Measurements from ENCODE around the gene CETP. TPM values are rescaled to one million over a fixed set of nuclear protein-coding genes. Genes with fewer than 3 reads are reported as not detected.
"Not testable (repeated sequence)": the region's sequence is repeated elsewhere in the genome, so short reads cannot be mapped to it uniquely, and the experiment has no call there.

CETP gene
- total RNA-seq, 1 donor from 2014 or later = 0.16 TPM

DNA sequence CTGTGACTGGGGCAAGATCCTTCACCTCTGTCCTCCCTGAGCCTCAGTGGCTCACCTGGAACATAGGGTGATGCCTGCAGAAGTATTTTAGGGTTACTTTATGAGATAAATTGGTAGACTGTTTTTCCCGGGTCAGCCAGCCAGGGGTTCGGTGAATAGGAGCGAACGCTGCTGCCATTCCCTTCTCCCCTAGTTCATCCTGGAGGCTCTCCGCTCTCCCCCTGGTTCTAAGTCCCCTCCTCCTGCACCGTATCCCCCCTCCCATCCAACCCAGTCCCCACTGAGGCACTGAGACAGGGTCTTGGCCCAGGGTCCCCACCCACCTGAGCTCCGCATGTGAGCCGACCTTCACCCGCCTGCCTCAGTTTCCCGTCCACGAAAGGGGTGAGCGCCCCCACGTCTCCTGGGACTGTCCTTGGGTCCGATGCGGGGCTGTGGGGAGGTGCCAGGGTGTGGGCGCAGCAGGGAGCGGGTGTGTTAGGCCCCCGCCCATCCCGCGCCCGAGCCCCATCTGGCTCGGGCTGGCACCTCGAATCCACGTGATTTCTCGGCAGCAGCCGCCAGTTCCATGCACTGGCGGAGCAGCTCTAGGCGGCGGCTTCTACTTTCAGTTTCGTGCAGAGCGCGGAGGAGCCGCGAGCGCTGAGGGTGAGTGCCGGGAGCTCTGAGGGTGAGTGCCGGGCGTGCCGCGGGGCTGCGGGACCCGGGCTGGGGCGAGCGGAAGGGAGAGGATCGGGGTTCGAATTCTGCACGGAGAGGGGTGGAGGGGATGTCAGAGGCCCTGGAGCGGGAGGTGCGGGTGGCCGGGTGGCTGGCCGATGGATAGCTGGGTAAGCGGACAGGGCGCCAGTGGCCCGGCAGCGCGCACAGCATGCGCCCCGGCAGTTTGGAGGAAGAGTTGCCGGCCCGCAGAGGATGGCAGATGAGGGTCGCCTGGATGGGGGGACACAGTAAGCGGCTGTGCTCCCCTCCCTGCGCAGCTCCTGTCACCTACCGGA lies 27.5 kb downstream of the CETP start, which contains the start of gene NLRC5:
Gene NLRC5 (plus strand): TSS at position 610 of the 998 bp plus-strand sequence. CDS start 31,156 bp downstream, outside the sequence.
- H3K4me1 ChIP-seq = peaks cover 81% of the 10 kb centered on the region
- peak; percentile 85 for DNase-seq
- H3K27me3 ChIP-seq (ENCODE audit: low read depth) = no peaks in the 10 kb centered on the region
- TF ChIP-seq, protein P1, sequence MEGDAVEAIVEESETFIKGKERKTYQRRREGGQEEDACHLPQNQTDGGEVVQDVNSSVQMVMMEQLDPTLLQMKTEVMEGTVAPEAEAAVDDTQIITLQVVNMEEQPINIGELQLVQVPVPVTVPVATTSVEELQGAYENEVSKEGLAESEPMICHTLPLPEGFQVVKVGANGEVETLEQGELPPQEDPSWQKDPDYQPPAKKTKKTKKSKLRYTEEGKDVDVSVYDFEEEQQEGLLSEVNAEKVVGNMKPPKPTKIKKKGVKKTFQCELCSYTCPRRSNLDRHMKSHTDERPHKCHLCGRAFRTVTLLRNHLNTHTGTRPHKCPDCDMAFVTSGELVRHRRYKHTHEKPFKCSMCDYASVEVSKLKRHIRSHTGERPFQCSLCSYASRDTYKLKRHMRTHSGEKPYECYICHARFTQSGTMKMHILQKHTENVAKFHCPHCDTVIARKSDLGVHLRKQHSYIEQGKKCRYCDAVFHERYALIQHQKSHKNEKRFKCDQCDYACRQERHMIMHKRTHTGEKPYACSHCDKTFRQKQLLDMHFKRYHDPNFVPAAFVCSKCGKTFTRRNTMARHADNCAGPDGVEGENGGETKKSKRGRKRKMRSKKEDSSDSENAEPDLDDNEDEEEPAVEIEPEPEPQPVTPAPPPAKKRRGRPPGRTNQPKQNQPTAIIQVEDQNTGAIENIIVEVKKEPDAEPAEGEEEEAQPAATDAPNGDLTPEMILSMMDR (IDR thresholded peaks at IDR 0.05; ENCODE audit: borderline replicate concordance) = peak; percentile 10
- H3K36me3 ChIP-seq = no peaks in the 10 kb centered on the region
- intact Hi-C loops (cut with micrococcal nuclease) = no loop called here
- peak within 1 kb of the TSS; percentile 92 for H3K27ac ChIP-seq (replicated peaks)
- H3K4me3 ChIP-seq = peak within 1 kb of the TSS; percentile 95
- H3K9me3 ChIP-seq (replicated peaks) = no peaks in the 10 kb centered on the region

DNA sequence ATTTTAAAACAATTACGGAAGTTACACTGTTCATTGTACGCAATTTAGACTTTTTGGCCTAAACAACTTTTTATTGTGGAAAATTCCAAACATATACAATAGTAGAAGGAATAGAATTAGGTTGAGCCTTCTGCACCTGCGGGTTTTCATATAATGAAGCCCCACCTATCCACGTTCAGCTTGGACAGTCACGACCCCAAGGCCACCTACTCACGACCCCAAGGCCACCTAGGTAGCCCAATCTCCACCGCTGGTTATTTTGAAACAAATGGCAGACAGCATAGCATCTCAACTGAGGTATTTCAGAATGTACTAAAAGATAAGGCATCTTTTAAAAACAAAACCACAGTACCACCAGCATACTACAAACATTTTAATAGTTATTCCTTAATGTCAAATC lies 28.2 kb downstream of the CETP start:
- DNase-seq = no peak
- no peaks in the 10 kb centered on the region for H3K27me3 ChIP-seq (ENCODE audit: low read depth)
- peaks cover 81% of the 10 kb centered on the region for H3K4me1 ChIP-seq
- peak overlapping the region; percentile 92 for H3K27ac ChIP-seq (replicated peaks)
- H3K36me3 ChIP-seq = no peaks in the 10 kb centered on the region
- intact Hi-C loops (cut with micrococcal nuclease) = no loop called here
- TF ChIP-seq, protein P1 (IDR thresholded peaks at IDR 0.05; ENCODE audit: borderline replicate concordance) = no peak
- peak overlapping the region; percentile 95 for H3K4me3 ChIP-seq
- H3K9me3 ChIP-seq (replicated peaks) = no peaks in the 10 kb centered on the region

DNA sequence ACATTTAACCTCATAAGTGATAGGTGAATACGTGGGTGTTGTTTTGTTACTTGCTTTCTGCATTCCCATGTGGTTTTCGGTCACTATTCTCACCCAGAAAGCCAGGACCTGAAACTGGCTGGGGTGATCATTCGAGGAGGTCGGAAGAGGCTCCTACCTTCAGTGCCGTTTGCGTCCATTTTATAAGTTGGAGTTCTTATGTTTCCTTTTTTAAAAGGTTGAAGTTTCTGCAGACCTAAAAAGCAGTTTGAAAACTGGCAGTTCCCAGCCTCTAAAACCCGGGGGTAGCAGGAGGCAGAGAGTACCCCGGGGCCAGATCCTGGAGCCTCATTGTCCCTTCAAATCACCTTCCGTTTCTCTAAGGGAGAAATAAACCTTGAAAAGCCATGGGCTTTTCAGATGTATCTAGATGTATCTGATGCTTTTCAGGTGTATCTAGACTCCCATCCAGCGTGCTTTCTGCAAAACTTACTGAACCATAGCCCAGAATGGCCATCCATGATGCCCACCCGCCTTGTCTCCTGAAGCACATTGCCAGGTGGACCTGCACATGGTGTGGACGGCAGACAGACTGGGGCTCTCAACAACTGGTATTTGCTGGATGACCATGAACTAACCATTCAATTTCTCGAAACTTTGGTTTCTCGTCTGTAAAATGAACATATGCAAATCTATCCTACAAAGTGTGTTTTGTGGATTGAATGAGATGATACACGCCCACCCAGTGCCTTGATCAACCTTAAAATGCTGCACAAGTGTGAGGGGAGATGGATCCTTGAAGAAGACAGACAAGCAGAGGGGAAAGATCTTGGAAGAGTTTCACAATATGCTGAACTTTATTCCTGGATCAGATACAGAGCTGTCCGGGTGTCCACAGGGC lies 28.9 kb downstream of the CETP start:
- peak overlapping the region; percentile 92 for H3K27ac ChIP-seq (replicated peaks)
- H3K4me1 ChIP-seq = peaks cover 81% of the 10 kb centered on the region

DNA sequence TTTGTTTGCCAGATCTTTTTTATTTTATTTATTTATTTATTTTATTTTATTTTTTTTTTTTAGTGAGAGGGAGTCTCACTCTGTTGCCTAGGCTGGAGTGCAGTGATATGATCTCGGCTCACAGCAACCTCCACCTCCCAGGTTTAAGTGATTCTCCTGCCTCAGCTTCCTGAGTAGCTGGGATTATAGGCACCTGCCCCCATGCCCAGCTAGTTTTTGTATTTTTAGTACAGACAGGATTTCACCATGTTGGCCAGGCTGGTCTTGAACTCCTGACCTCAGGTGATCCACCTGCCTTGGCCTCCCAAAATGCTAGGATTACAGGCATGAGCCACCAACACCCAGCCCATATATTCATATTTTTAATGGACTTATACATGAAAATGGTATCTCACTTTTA lies 30.7 kb downstream of the CETP start:
- H3K9me3 ChIP-seq (replicated peaks); H3K27me3 ChIP-seq (ENCODE audit: low read depth); H3K36me3 ChIP-seq; DNase-seq; intact Hi-C loops (cut with micrococcal nuclease): not testable (repeated sequence)
- Histone ChIP-seq H3K4me1 (peaks cover 68% of the 10 kb centered on the region), H3K27ac (replicated peaks) (peak overlapping the region; percentile 92), H3K4me3 (peak overlapping the region; percentile 3)

More for the DNA sequence above, 28.9 kb downstream of the CETP start:
- H3K9me3 ChIP-seq (replicated peaks) = no peaks in the 10 kb centered on the region
- no peaks in the 10 kb centered on the region for H3K27me3 ChIP-seq (ENCODE audit: low read depth)
- peak overlapping the region; percentile 95 for H3K4me3 ChIP-seq
- DNase-seq = no peak
- no peaks in the 10 kb centered on the region for H3K36me3 ChIP-seq
- intact Hi-C loops (cut with micrococcal nuclease) = no loop called here
- TF ChIP-seq, protein P1 (IDR thresholded peaks at IDR 0.05; ENCODE audit: borderline replicate concordance) = no peak

DNA sequence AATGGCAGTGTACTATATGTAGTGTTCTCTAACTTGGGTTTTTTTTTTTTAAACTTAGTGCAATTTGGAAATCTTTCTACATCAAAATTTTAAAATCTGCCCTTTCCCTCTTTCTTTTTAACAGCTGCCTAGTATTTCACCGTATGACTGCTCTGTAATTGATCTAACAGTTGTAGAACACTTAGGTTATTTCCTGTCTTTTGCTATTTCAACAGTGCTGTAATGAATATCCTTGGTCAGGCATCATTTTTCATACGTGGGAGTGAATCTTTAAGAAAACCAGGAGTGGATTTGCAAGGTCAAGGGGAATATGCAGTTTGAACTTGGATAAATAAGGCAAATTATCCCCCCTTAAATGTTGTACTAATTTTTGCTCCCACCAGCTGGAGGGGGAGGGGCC lies 31.5 kb downstream of the CETP start:
- no peak for DNase-seq
- TF ChIP-seq, protein P1 (IDR thresholded peaks at IDR 0.05; ENCODE audit: borderline replicate concordance) = no peak
- Histone ChIP-seq H3K27me3 (ENCODE audit: low read depth) (no peaks in the 10 kb centered on the region), H3K36me3 (no peaks in the 10 kb centered on the region), H3K9me3 (replicated peaks) (no peaks in the 10 kb centered on the region), H3K27ac (replicated peaks) (no peak overlapping the region), H3K4me3 (no peak overlapping the region), H3K4me1 (peaks cover 66% of the 10 kb centered on the region)
- intact Hi-C loops (cut with micrococcal nuclease) = no loop called here
